GM19043 (cell line): ENCODE measurements around the gene SLC25A25.
"Not testable (repeated sequence)": the region's sequence is repeated elsewhere in the genome, so short reads cannot be mapped to it uniquely, and the experiment has no call there.

Experiments
- ATAC-seq: cut with Tn5 transposase; IDR thresholded peaks from one replicate; pipeline ENCODE4 v1.9.1; 2021; ENCODE audit warnings: low read depth; ENCODE audit not compliant: unreplicated experiment

The SLC25A25 gene

GRCh38 chr9:128051932-128052709, 15.9 kb upstream of the SLC25A25 start:
- ATAC-seq, result no peak

DNA sequence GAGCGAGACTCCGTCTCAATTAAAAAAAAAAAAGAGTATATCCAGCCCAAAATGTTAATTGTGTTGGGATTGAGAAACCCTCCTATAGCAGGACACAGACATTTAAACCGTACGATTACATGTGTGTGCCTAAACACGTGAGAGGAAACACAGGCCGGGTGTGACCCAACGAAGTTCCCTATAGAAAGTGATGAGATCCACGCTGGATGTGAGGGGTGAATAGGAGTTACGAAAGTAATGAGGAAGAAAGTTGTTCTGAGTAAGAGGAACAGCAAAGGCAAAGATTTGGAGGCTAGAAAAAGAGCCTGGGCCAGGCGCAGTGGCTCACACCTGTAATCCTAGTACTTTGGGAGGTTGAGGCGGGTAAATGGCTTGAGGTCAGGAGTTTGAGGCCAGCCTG, 14.5 kb upstream of the SLC25A25 start:
- no peak for ATAC-seq

DNA sequence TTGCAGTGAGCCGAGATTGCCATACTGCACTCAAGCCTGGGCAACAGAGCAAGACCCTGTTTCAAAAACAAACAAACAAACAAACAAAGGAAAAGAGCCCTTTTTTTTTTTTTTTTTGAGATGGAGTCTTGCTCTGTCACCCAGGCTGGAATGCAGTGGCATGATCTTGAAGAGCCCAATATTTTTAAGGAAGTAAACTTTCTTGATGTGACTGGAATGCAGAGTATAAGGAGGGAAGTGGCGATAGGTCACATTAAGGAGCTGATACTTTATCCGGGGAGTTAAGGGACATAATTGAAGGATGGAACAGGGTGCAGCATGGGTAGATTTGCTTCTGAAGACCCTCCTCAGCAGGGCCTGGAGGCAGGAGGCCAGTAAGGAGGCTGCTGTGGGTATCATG, 13.9 kb upstream of the SLC25A25 start:
- ATAC-seq, result no peak

- no peak for ATAC-seq
These were observed 12.5 kb upstream of the SLC25A25 start for GRCh38 chr9:128055344-128056040.

- ATAC-seq, result no peak
These were observed 11.9 kb upstream of the SLC25A25 start for GRCh38 chr9:128056086-128056485.

GRCh38 chr9:128056887-128057723, 10.9 kb upstream of the SLC25A25 start:
- no peak for ATAC-seq

GRCh38 chr9:128057724-128058409, 10.2 kb upstream of the SLC25A25 start:
- ATAC-seq, result no peak

DNA sequence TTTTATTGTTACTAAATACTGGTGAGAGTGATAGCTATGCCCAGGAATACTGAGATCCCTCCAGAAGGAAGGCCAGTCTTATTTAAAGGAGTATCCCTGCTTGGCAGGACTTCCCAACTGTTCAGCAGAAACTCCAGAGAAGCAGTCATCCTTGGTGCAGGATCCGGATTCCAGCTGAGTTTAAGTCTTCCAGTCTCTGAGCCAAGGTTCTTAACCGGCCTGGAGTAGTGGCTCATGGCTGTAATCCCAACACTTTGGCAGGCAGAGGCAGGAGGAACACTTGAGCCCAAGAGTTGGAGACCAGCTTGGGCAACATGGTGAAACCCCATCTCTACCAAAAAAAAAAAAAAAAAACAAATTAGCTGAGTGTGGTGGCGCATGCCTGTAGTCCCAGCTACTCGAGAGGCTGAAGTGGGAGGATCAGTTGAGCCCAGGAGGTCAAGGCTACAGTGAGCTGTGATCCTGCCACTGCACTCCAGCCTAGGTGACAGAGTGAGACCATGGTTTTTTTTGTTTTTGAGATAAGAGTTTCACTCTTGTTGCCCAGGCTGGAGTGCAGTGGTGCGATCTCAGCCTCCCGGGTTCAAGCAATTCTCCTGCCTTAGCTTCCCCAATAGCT, 8.6 kb upstream of the SLC25A25 start:
- no peak for ATAC-seq

- ATAC-seq, result no peak
These were observed 6.6 kb upstream of the SLC25A25 start for GRCh38 chr9:128061275-128061960.

DNA sequence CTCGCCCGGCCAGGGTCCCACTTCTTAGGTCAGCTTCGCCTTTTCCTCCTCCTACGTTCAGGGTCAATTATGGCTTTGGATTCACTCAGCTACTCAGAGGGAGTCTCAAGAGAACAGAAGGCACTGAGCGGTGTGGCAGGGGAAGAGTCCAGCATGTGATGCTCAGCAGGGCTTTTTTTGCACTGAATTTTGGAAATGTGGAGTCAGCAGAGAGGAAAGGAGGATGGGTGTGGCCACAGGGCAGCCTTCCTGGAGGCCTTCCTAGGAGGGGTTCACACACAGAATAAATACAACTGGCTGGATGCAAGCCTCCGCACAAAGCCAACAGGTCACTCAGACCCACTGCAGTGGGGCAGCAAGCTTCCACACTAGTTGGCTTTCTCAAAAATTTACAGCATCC, 5.8 kb upstream of the SLC25A25 start:
- no peak for ATAC-seq

GRCh38 chr9:128062846-128063831, 4.9 kb upstream of the SLC25A25 start:
- ATAC-seq, result no peak

DNA sequence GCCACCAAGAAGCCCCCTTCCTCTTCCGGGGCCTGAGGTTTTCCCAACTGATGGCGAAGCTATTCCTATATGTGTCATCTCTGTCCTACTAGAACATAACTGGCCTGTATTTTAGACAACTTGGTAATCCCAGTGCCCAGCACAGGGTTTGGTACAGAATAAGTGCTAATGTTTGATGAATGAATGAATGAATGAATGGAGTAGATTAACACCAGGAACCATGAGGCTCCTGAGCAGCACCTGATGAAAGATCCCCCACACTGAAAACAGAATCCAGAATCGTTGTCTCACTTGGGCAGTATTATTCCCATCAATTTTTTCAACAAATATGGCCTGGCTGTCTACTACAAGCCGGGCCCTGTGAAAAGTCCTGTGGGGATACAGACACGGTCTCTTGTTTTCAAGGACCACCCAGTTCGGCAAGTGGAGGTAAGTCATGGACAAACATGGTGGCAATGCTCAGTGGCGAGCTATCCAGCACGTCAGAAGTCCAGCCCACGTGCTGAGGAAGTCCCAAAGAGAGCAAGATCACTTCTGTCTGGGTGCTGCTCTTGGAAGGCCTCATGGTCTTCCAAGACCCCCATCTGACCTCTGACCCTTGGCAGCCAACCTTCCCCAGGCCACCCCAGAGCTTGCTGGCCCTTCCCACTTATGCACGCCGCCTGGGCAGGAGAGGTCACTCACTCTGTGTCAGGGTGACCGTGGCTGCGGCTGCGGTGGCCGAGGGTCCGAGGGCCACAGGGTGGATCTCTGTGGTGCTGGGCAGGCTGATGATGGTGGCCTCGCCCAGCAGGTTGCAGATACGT, 1.9 kb upstream of the SLC25A25 start:
- ATAC-seq, result no peak

DNA sequence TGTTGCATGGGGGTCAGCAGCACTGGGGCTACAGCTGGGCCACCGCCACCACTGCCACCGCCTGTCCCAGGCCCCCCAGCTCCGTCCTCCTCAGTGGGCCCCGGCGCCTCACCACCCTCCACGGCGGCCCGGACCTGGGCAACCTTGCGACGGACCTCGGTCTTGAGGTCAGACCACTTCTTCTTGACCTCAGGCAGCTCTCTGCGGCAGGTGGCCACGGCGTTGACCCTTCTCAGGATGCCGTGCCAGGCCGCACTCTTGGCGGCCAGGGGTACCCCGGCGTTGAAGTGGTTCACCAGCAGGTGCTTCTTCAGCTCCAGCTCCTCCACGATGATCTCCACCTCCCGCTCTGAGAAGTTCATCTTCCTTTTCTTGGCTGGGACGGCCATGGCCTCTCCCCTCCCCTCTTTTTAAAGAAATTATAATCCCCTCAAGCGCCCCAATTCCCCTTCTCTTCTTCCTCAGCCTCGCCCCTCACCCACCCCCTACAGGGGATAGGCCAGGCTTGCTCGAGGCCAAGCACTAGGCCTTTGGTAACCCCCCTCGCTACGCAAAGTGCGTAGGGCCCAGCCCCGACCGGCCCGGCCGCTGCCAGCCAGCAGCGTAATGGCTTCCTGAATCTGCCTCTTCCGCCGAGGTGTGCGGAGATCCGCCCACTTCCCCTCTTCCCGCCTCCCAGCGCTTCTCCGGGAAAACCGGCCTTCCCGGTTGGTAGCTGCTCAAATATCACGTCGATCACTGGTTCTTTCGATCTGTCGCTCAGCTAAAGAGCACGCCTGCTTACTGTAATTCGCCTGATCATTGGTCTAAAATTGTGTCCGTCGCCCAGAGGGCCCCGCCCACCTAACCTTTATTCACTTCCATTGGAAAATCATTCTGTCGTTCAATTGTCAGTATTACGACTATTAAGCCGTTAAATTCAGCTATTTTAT, 1.1 kb upstream of the SLC25A25 start, which contains the start of gene NAIF1:
NAIF1 (minus strand) TSS at position 608 of the 932 bp plus-strand sequence; CDS start at position 389, 219 bp downstream.
- ATAC-seq, result peak; percentile 54

- peak; percentile 2 for ATAC-seq
These were observed 564 bp downstream of the SLC25A25 start for GRCh38 chr9:128068386-128069205.

DNA sequence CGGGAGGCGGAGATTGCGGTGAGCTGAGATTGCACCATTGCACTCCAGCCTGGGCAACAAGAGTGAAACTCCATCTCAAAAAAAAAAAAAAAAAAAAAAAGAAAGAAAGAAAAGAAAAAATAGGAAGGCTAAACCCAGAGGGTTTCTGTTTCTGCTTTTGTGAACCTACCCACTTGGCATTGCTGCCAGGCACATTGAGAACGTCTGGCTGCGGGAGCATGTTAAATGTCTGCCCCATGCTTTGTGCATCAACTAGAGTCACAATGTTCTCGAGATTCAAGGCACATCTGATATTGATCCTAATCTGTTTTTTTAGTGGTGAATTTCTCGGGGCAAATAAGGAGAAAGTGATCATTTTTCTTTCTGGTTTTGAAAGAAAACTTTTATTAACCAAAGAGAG, 2.8 kb downstream of the SLC25A25 start:
- ATAC-seq, result no peak

GRCh38 chr9:128071475-128071874, 3.4 kb downstream of the SLC25A25 start:
- ATAC-seq, result not testable (repeated sequence)
